ENCODE results near the gene CXCR5.

DNA sequence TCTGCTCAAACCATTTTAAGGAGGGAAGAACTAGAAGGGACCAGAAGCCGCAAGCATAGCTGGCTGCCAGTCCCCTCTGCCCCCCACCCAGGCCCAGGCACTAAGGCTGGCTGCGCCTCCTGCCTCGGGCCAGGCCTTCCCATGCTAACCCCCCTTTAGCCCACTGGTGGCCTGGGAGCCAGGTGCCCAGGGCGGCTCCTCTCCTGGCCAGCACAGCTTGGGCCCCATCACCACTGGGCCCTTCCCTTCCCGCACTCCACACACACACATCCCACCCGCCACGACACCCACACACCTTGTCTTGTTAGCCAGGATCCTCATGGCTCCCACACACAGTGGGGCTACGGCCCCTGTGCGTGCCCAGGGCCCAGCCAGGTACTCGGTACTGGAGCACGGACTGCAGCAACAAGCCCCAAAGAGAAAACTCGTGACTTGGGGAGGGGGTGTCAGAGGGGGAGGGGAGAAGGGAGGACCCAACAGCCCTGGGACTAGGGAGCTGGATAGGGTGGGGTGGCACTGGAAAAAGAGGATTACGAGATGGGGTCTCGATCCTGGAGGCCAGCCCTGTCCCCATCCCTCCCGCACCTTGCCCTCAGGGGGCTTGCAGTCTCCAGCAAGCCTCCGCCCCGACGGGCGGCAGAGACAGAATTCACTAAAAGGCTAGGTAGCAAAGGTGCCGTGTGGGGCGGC lies 26.1 kb downstream of the CXCR5 start:
- TF ChIP-seq, protein P1, sequence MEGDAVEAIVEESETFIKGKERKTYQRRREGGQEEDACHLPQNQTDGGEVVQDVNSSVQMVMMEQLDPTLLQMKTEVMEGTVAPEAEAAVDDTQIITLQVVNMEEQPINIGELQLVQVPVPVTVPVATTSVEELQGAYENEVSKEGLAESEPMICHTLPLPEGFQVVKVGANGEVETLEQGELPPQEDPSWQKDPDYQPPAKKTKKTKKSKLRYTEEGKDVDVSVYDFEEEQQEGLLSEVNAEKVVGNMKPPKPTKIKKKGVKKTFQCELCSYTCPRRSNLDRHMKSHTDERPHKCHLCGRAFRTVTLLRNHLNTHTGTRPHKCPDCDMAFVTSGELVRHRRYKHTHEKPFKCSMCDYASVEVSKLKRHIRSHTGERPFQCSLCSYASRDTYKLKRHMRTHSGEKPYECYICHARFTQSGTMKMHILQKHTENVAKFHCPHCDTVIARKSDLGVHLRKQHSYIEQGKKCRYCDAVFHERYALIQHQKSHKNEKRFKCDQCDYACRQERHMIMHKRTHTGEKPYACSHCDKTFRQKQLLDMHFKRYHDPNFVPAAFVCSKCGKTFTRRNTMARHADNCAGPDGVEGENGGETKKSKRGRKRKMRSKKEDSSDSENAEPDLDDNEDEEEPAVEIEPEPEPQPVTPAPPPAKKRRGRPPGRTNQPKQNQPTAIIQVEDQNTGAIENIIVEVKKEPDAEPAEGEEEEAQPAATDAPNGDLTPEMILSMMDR (IDR thresholded peaks at IDR 0.05) = no peak
- no peak for TF ChIP-seq EP300 (IDR thresholded peaks at IDR 0.05)

All from sigmoid colon (tissue), 4 donors.